SK-N-MC (cell line): Measurements from ENCODE around the gene CNOT6.
"Not testable (repeated sequence)": the region's sequence is repeated elsewhere in the genome, so short reads cannot be mapped to it uniquely, and the experiment has no call there.

Experiments
- EZH2 ChIP-seq: fragments of 200-600 bp; sonication (generic); IDR thresholded peaks from one replicate; pipeline ENCODE4 v1.6.1; 2017; ENCODE audit warnings: antibody characterized with exemption
- POLR2AphosphoS5 ChIP-seq: IDR thresholded peaks from 2 replicates; pipeline ENCODE4 v1.6.1; 2012; ENCODE audit warnings: mild to moderate bottlenecking, low read depth, low read length, borderline replicate concordance

GRCh38 chr5:180473386-180473785, 20.8 kb upstream of the CNOT6 start:
- TF ChIP-seq POLR2AphosphoS5, EZH2: not testable (repeated sequence)
